RWPE2 (cell line): Measurements from ENCODE around the gene COL9A1.
A peak's percentile ranks its signal among the peaks of the same experiment; 100 is the strongest.
"Not testable (repeated sequence)": the region's sequence is repeated elsewhere in the genome, so short reads cannot be mapped to it uniquely, and the experiment has no call there.

ENCODE experiments used
- ATAC-seq: fragments of 200-7000 bp; cut with Tn5 transposase; 3 replicates; pipeline ENCODE4 v1.9.1; 2021; ENCODE audit warnings: low read depth
- DNase-seq: peaks from one replicate; pipeline ENCODE4 v3.0.0-alpha.2; 2020; ENCODE audit warnings: low spot score
- H3K27ac ChIP-seq: fragments of 450-650 bp; 2 replicates; pipeline ENCODE4 v1.5.1; 2017; ENCODE audit warnings: mild to moderate bottlenecking; ENCODE audit not compliant: poor library complexity, severe bottlenecking
- H3K27me3 ChIP-seq: fragments of 250-450 bp; sonication (Bioruptor Pico); 2 replicates; pipeline ENCODE4 v1.5.1; 2021; ENCODE audit warnings: mild to moderate bottlenecking, moderate library complexity; ENCODE audit not compliant: insufficient read depth, poor library complexity, severe bottlenecking
- H3K36me3 ChIP-seq: fragments of 250-450 bp; sonication (Bioruptor Pico); 2 replicates; pipeline ENCODE4 v1.5.1; 2020; ENCODE audit warnings: low read depth, mild to moderate bottlenecking, moderate library complexity
- H3K4me1 ChIP-seq: fragments of 250-450 bp; sonication (Bioruptor Pico); 2 replicates; pipeline ENCODE4 v1.5.1; 2021; ENCODE audit warnings: mild to moderate bottlenecking, moderate library complexity; ENCODE audit not compliant: insufficient read depth, poor library complexity, severe bottlenecking
- H3K4me3 ChIP-seq: fragments of 250-450 bp; sonication (Bioruptor Pico); 2 replicates; pipeline ENCODE4 v1.5.1; 2021; ENCODE audit warnings: mild to moderate bottlenecking, moderate library complexity; ENCODE audit not compliant: severe bottlenecking
- H3K9me3 ChIP-seq: fragments of 250-450 bp; sonication (Bioruptor Pico); 2 replicates; pipeline ENCODE4 v1.5.1; 2021; ENCODE audit warnings: mild to moderate bottlenecking, moderate library complexity; ENCODE audit not compliant: severe bottlenecking
- TF ChIP-seq, protein P1 (sequence below): fragments of 450-650 bp; IDR thresholded peaks from one replicate; pipeline ENCODE4 v1.5.1; 2017; ENCODE audit warnings: mild to moderate bottlenecking, moderate library complexity; ENCODE audit not compliant: poor library complexity, severe bottlenecking

Gene COL9A1

DNA sequence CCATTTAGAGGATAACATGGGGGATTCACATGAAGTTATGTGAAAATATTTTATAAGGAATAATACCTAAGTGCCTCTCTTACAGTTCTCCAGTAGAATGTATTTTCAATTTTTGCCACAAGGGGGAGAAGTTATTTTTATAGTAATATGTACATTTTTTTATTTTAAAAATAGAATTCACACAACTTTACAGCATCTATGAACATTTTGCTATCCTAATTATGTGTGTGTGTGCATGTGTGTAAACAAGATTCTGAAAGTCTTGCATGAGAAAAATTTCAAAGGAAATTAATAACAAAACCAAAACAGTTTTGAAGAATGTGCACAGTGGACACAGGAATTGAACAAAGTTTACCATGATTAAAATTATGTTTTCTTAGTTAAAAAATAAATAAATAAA, 5.3 kb upstream of the COL9A1 start:
- ATAC-seq, H3K9me3 ChIP-seq, H3K4me1 ChIP-seq, H3K27ac ChIP-seq, H3K4me3 ChIP-seq, H3K36me3 ChIP-seq, DNase-seq: not testable (repeated sequence)
- H3K27me3 ChIP-seq: peaks cover 79% of the 10 kb centered on the region
- TF ChIP-seq, protein P1, sequence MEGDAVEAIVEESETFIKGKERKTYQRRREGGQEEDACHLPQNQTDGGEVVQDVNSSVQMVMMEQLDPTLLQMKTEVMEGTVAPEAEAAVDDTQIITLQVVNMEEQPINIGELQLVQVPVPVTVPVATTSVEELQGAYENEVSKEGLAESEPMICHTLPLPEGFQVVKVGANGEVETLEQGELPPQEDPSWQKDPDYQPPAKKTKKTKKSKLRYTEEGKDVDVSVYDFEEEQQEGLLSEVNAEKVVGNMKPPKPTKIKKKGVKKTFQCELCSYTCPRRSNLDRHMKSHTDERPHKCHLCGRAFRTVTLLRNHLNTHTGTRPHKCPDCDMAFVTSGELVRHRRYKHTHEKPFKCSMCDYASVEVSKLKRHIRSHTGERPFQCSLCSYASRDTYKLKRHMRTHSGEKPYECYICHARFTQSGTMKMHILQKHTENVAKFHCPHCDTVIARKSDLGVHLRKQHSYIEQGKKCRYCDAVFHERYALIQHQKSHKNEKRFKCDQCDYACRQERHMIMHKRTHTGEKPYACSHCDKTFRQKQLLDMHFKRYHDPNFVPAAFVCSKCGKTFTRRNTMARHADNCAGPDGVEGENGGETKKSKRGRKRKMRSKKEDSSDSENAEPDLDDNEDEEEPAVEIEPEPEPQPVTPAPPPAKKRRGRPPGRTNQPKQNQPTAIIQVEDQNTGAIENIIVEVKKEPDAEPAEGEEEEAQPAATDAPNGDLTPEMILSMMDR: peak; percentile 54

DNA sequence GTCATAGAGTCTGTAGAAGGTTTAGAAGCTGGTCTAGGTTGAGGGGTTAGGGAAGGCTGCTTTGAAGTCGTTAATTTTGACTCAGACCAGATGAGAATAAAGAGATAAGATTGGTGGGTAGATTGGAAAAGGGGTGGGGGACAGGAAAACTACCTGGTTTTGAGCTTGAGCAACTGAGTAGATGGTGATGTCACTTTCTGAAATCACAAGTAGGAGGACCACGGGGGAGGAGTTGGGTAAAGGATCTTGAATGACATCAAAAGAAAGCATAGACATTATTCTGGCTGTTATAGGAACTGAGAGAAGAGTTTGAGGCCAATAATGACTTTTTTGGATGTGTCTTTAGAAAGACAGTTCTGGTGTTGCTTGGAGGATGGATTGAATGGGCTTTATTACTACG, 4.1 kb upstream of the COL9A1 start:
- DNase-seq (no peak), ATAC-seq (no peak)
- Histone ChIP-seq H3K27ac (no peak overlapping the region), H3K4me3 (no peak overlapping the region), H3K4me1 (no peaks in the 10 kb centered on the region), H3K9me3 (no peaks in the 10 kb centered on the region), H3K36me3 (no peaks in the 10 kb centered on the region), H3K27me3 (peaks cover 70% of the 10 kb centered on the region)
- TF ChIP-seq, protein P1: no peak

DNA sequence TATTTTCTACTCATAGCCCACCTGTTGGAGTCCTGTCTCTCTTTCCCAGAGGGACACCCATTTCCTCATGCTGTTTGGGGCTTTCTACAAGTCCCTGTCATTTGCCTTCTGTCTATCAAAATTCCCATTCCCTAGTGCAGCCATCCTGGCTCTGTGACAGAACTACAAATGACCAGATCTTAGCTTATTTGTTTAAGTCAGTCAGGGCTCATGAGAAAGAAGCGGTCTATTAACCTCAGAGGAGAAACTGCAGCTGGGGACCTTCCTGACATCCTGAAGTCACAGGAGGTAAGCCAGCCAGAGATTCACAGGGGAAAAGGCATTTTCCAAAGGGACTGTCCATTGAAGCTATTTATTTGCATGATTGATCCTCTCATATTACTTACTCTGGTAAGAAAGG, 1.7 kb upstream of the COL9A1 start:
- Histone ChIP-seq H3K9me3 (no peaks in the 10 kb centered on the region), H3K4me1 (no peaks in the 10 kb centered on the region), H3K36me3 (no peaks in the 10 kb centered on the region), H3K27ac (no peak overlapping the region), H3K4me3 (no peak overlapping the region), H3K27me3 (peaks cover 51% of the 10 kb centered on the region)
- DNase-seq (no peak), ATAC-seq (no peak)
- TF ChIP-seq, protein P1: no peak

DNA sequence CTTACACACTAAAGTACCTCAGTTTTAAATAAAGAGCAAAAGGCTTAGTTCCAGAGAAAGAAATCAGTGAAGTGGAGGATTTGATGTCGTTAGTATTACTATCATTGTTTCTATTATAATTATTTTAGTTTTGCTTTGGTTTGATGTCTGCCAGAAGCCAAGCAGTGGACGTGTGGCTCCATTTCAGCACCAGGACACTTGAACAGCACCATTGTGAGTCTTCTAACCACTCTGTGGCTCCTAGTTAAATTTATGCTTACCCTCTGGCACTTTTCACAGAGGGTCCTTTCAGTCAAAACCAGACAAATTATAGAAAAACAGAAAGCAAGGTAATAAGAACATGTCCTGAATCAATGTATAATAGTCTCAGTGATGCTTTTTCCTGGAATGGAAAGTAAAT, 3.4 kb downstream of the COL9A1 start:
- Histone ChIP-seq H3K27me3 (peaks cover 38% of the 10 kb centered on the region), H3K27ac (no peak overlapping the region), H3K4me3 (no peak overlapping the region), H3K36me3 (no peaks in the 10 kb centered on the region), H3K4me1 (no peaks in the 10 kb centered on the region), H3K9me3 (no peaks in the 10 kb centered on the region)
- DNase-seq (no peak), ATAC-seq (no peak)
- TF ChIP-seq, protein P1: no peak

DNA sequence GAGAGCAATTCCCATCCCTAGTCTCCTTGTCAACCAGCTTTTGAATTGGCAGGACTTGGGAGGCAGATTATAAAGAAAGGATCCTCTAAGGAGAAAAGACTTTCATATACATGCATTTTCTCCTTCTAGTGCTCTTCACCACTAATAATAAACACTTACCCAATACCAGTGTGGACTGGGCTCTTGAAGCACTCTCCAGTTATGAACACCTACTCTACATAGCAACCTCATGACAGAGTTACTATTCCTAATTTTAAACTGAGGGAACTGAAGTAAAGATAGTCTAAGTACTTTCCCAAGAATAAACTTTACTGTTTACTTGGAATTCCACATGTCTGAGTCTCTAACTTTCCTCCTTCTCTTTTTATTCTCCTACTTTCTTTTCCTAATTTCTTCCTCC, 4.8 kb downstream of the COL9A1 start:
- Histone ChIP-seq H3K27me3 (peaks cover 42% of the 10 kb centered on the region), H3K4me3 (no peak overlapping the region), H3K36me3 (no peaks in the 10 kb centered on the region), H3K4me1 (no peaks in the 10 kb centered on the region), H3K27ac (no peak overlapping the region), H3K9me3 (no peaks in the 10 kb centered on the region)
- TF ChIP-seq, protein P1: no peak
- ATAC-seq (no peak), DNase-seq (no peak)
